GM04503 (cell line): ENCODE results near the gene IMMP2L.
"Not testable (repeated sequence)": the region's sequence is repeated elsewhere in the genome, so short reads cannot be mapped to it uniquely, and the experiment has no call there.

Experiments
- DNase-seq: peaks from one replicate; pipeline ENCODE4 v3.0.0-alpha.2; 2012; ENCODE audit warnings: low read depth

IMMP2L gene

GRCh38 chr7:111329367-111330234, 232.7 kb downstream of the IMMP2L start:
- DNase-seq: peak; percentile 1

GRCh38 chr7:111328487-111328886, 233.8 kb downstream of the IMMP2L start:
- no peak for DNase-seq

GRCh38 chr7:111324776-111325175, 237.5 kb downstream of the IMMP2L start:
- DNase-seq: no peak

GRCh38 chr7:111324228-111324627, 238.1 kb downstream of the IMMP2L start:
- no peak for DNase-seq

GRCh38 chr7:111323670-111324069, 238.6 kb downstream of the IMMP2L start:
- not testable (repeated sequence) for DNase-seq

- DNase-seq: no peak
Observed at GRCh38 chr7:111320133-111320532, 242.2 kb downstream of the IMMP2L start.

- DNase-seq: no peak
Observed at GRCh38 chr7:111312966-111313365, 249.3 kb downstream of the IMMP2L start.

- DNase-seq: no peak
Observed at GRCh38 chr7:111308691-111309090, 253.6 kb downstream of the IMMP2L start.

- no peak for DNase-seq
Observed at GRCh38 chr7:111301891-111302290, 260.4 kb downstream of the IMMP2L start.

- DNase-seq: no peak
Observed at GRCh38 chr7:111294494-111294893, 267.8 kb downstream of the IMMP2L start.

- peak; percentile 29 for DNase-seq
Observed at GRCh38 chr7:111292026-111292470, 270.2 kb downstream of the IMMP2L start.

- DNase-seq: no peak
Observed at GRCh38 chr7:111290982-111291381, 271.3 kb downstream of the IMMP2L start.

- no peak for DNase-seq
Observed at GRCh38 chr7:111290419-111290818, 271.9 kb downstream of the IMMP2L start.

- DNase-seq: not testable (repeated sequence)
Observed at GRCh38 chr7:111288441-111288840, 273.9 kb downstream of the IMMP2L start.

- no peak for DNase-seq
Observed at GRCh38 chr7:111282626-111283025, 279.7 kb downstream of the IMMP2L start.

GRCh38 chr7:111274857-111275256, 287.4 kb downstream of the IMMP2L start:
- no peak for DNase-seq

GRCh38 chr7:111272092-111272491, 290.2 kb downstream of the IMMP2L start:
- no peak for DNase-seq

GRCh38 chr7:111270794-111271193, 291.5 kb downstream of the IMMP2L start:
- not testable (repeated sequence) for DNase-seq

- DNase-seq: no peak
Observed at GRCh38 chr7:111268941-111269340, 293.4 kb downstream of the IMMP2L start.

GRCh38 chr7:111266613-111267012, 295.7 kb downstream of the IMMP2L start:
- DNase-seq: peak; percentile 57

GRCh38 chr7:111265394-111265793, 296.9 kb downstream of the IMMP2L start:
- DNase-seq: no peak

GRCh38 chr7:111264981-111265380, 297.3 kb downstream of the IMMP2L start:
- no peak for DNase-seq

GRCh38 chr7:111264111-111264868, 298.0 kb downstream of the IMMP2L start:
- no peak for DNase-seq
